Measurements from ENCODE around the gene JDP2.
"Not testable (repeated sequence)": the region's sequence is repeated elsewhere in the genome, so short reads cannot be mapped to it uniquely, and the experiment has no call there.

The JDP2 gene

GRCh38 chr14:75427482-75428229 is at the start of gene JDP2:
Gene JDP2, plus strand, starts transcription at chr14:75428022. Its CDS starts 9,899 bp downstream, at chr14:75437921.
- DNase-seq (ENCODE audit: low read depth), result peak; percentile 36

- no peak for DNase-seq (ENCODE audit: low read depth)
These were observed 48.4 kb upstream of the JDP2 start for GRCh38 chr14:75379246-75379929.

- DNase-seq (ENCODE audit: low read depth), result no peak
These were observed 47.9 kb upstream of the JDP2 start for GRCh38 chr14:75379930-75380270.

GRCh38 chr14:75380656-75381055 is 47.2 kb upstream of the JDP2 start:
- no peak for DNase-seq (ENCODE audit: low read depth)

- no peak for DNase-seq (ENCODE audit: low read depth)
These were observed 46.2 kb upstream of the JDP2 start for GRCh38 chr14:75381642-75382041.

- not testable (repeated sequence) for DNase-seq (ENCODE audit: low read depth)
These were observed 44.6 kb upstream of the JDP2 start for GRCh38 chr14:75383219-75383618.

GRCh38 chr14:75383721-75384120 is 44.1 kb upstream of the JDP2 start:
- no peak for DNase-seq (ENCODE audit: low read depth)

GRCh38 chr14:75389679-75390078 is 38.1 kb upstream of the JDP2 start:
- no peak for DNase-seq (ENCODE audit: low read depth)

GRCh38 chr14:75390183-75390582 is 37.6 kb upstream of the JDP2 start:
- DNase-seq (ENCODE audit: low read depth), result no peak

- DNase-seq (ENCODE audit: low read depth), result no peak
These were observed 35.9 kb upstream of the JDP2 start for GRCh38 chr14:75391953-75392352.

GRCh38 chr14:75392686-75393641 is 34.9 kb upstream of the JDP2 start:
- no peak for DNase-seq (ENCODE audit: low read depth)

- DNase-seq (ENCODE audit: low read depth), result no peak
These were observed 34.0 kb upstream of the JDP2 start for GRCh38 chr14:75393794-75394193.

- no peak for DNase-seq (ENCODE audit: low read depth)
These were observed 32.0 kb upstream of the JDP2 start for GRCh38 chr14:75395862-75396261.

GRCh38 chr14:75399321-75399720 is 28.5 kb upstream of the JDP2 start:
- no peak for DNase-seq (ENCODE audit: low read depth)

- DNase-seq (ENCODE audit: low read depth), result no peak
These were observed 27.7 kb upstream of the JDP2 start for GRCh38 chr14:75399843-75400775.

GRCh38 chr14:75401361-75401760 is 26.5 kb upstream of the JDP2 start:
- no peak for DNase-seq (ENCODE audit: low read depth)

GRCh38 chr14:75402867-75403413 is 24.9 kb upstream of the JDP2 start:
- DNase-seq (ENCODE audit: low read depth), result no peak

GRCh38 chr14:75404847-75405246 is 23.0 kb upstream of the JDP2 start:
- no peak for DNase-seq (ENCODE audit: low read depth)

- DNase-seq (ENCODE audit: low read depth), result no peak
These were observed 21.7 kb upstream of the JDP2 start for GRCh38 chr14:75406102-75406501.

- no peak for DNase-seq (ENCODE audit: low read depth)
These were observed 21.0 kb upstream of the JDP2 start for GRCh38 chr14:75406856-75407255.

Data from activated T-cell treated with anti-CD3 and anti-CD28 coated beads for 48 hours (primary cell).